GM12891 (cell line): ENCODE measurements around the gene FRMPD4.

ENCODE experiments used
- POLR2A ChIP-seq: IDR thresholded peaks from 2 replicates; pipeline ENCODE4 v1.6.1; 2011; ENCODE audit warnings: low read depth, low read length, control low read depth
- POLR2AphosphoS5 ChIP-seq: IDR thresholded peaks from 2 replicates; pipeline ENCODE4 v1.6.1; 2011; ENCODE audit warnings: low read depth, low read length, control low read depth
- POU2F2 ChIP-seq: IDR thresholded peaks from 2 replicates; pipeline ENCODE4 v1.6.1; 2011; ENCODE audit warnings: low read depth, mild to moderate bottlenecking, control low read depth, low read length, moderate library complexity
- SPI1 ChIP-seq: IDR thresholded peaks from 2 replicates; pipeline ENCODE4 v1.6.1; 2011; ENCODE audit warnings: low read depth, low read length, control low read depth
- TAF1 ChIP-seq: IDR thresholded peaks from 2 replicates; pipeline ENCODE4 v1.6.1; 2011; ENCODE audit warnings: low read depth, low read length, control low read depth

- no peak for TF ChIP-seq POLR2A
- TF ChIP-seq POU2F2 = no peak
- TF ChIP-seq POLR2AphosphoS5 = no peak
- TF ChIP-seq TAF1 = no peak
- no peak for TF ChIP-seq SPI1
Observed at GRCh38 chrX:12758291-12758690, 620.0 kb downstream of the FRMPD4 start.
